ENCODE measurements around the gene IDNK. TPM values are rescaled to one million over a fixed set of nuclear protein-coding genes. Genes with fewer than 3 reads are reported as not detected.

Gene IDNK
- total RNA-seq, 6 experiments from 2014 or later: 5.0 to 9.5 (median 8.5) TPM

DNA sequence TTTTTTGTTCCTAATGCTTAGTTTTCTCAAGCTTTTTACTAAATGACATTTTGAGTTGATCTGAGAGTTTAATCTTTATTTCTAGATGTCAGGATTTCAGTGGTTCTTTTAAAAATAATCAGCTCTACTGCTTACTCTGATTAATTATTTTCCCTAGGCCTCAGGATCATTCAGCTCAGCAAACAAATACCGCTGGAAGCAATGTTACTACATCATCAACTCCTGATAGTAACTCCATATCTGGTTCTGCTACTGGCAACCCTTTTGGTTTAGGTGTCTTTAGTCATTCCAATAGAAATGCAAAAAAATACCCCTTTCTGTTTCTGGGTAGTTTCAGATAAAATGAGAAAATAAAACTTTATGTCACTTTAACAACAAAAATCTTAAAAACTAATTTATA, 5.6 kb upstream of the IDNK start:
- H3K36me3 Mint-ChIP-seq (ENCODE audit: low read depth): no peaks in the 10 kb centered on the region
- H3K4me1 Mint-ChIP-seq (ENCODE audit: low read depth): peaks cover 8% of the 10 kb centered on the region; the same call in 1 of the 2 replicates
- no peak for DNase-seq
- H3K27me3 Mint-ChIP-seq (ENCODE audit: insufficient read depth): no peaks in the 10 kb centered on the region; the same call in 1 of the 2 replicates
- no peaks in the 10 kb centered on the region for H3K9me3 Mint-ChIP-seq
- no peak overlapping the region for H3K4me3 Mint-ChIP-seq
- no peak overlapping the region for H3K27ac Mint-ChIP-seq
- no peak for TF ChIP-seq CTCF (IDR thresholded peaks at IDR 0.05)

- TF ChIP-seq CTCF (IDR thresholded peaks at IDR 0.05): peak; percentile 82
- no peaks in the 10 kb centered on the region; the same call in 1 of the 2 replicates for H3K36me3 Mint-ChIP-seq (ENCODE audit: low read depth)
- no peak overlapping the region for H3K27ac Mint-ChIP-seq
Observed at GRCh38 chr9:83620841-83621636, 1.9 kb upstream of the IDNK start.

GRCh38 chr9:83622433-83622938, 457 bp upstream of the IDNK start:
- H3K27me3 Mint-ChIP-seq (ENCODE audit: insufficient read depth): peaks cover 1% of the 10 kb centered on the region

More at GRCh38 chr9:83620841-83621636, 1.9 kb upstream of the IDNK start:
- Mint-ChIP-seq H3K4me1 (ENCODE audit: low read depth) (peaks cover 26% of the 10 kb centered on the region), H3K27me3 (ENCODE audit: insufficient read depth) (no peaks in the 10 kb centered on the region; the same call in none of the 2 replicates), H3K9me3 (no peaks in the 10 kb centered on the region), H3K4me3 (peak overlapping the region; percentile 25; the same call in 1 of the 2 replicates)
- peak; percentile 30 for DNase-seq

GRCh38 chr9:83623679-83624076, 735 bp downstream of the IDNK start:
- H3K9me3 Mint-ChIP-seq: no peaks in the 10 kb centered on the region
- H3K4me1 Mint-ChIP-seq (ENCODE audit: low read depth): peaks cover 26% of the 10 kb centered on the region
- no peak for TF ChIP-seq CTCF (IDR thresholded peaks at IDR 0.05)
- H3K36me3 Mint-ChIP-seq (ENCODE audit: low read depth): peaks cover under 1% of the 10 kb centered on the region
- no peak for DNase-seq
- H3K27me3 Mint-ChIP-seq (ENCODE audit: insufficient read depth): peaks cover 1% of the 10 kb centered on the region; the same call in 1 of the 2 replicates
- peak overlapping the region; percentile 88 for H3K4me3 Mint-ChIP-seq
- peak overlapping the region; percentile 77 for H3K27ac Mint-ChIP-seq

More at GRCh38 chr9:83622433-83622938, 457 bp upstream of the IDNK start:
- no peak for DNase-seq
- Mint-ChIP-seq H3K36me3 (ENCODE audit: low read depth) (no peaks in the 10 kb centered on the region; the same call in 1 of the 2 replicates), H3K9me3 (no peaks in the 10 kb centered on the region), H3K4me1 (ENCODE audit: low read depth) (peaks cover 26% of the 10 kb centered on the region), H3K4me3 (peak overlapping the region; percentile 88), H3K27ac (peak overlapping the region; percentile 77)
- no peak for TF ChIP-seq CTCF (IDR thresholded peaks at IDR 0.05)

- DNase-seq: no peak
- Mint-ChIP-seq H3K27ac (no peak overlapping the region), H3K4me1 (ENCODE audit: low read depth) (peaks cover 26% of the 10 kb centered on the region), H3K4me3 (no peak overlapping the region), H3K36me3 (ENCODE audit: low read depth) (peaks cover 11% of the 10 kb centered on the region), H3K9me3 (no peaks in the 10 kb centered on the region), H3K27me3 (ENCODE audit: insufficient read depth) (peaks cover 3% of the 10 kb centered on the region; the same call in 1 of the 2 replicates)
- TF ChIP-seq CTCF (IDR thresholded peaks at IDR 0.05): no peak
Observed at GRCh38 chr9:83625178-83625577, 2.2 kb downstream of the IDNK start.
